ENCODE measurements around the gene ZFYVE21.

ZFYVE21 gene

DNA sequence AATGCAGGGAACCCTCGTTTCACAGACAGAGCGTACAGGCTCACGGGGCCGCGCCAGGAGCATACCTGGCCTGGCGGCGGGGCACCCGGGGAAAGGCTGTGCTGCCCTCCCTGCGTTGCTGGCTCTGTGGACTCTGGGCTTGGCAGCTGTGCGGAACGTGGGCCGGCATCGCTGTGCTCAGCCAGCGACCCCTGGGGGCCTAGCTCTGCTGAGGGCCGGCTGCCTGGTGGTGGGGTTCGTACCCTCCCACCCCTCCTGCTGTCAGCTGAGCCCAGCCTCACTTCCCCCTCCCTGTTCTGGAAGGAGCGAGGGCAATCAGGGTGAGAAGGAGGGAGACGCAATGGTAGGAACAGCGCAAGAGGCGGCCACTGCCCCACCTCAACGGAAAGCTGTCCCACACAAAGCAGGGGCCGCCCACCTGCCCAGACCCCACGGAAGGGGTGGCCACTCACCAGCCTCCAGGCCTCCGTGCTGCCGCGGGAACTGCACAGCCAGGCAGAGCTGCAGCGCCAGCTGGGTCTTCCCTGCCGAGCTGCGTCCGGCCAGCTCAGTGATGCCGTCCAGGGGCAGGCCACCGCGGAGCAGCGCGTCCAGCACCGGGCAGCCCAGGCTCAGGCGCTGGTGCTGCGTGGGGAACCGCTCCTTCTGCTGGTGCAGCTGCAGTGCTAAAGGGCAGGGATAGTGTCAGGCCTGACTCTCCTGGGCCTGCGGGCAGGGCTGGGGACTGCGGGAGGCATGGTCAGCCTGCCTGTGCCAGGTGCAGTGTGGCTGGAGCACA lies 8.9 kb upstream of the ZFYVE21 start:
- H3K4me1 Mint-ChIP-seq (ENCODE audit: low read depth): no peaks in the 10 kb centered on the region
- H3K27me3 Mint-ChIP-seq (ENCODE audit: low read depth): no peaks in the 10 kb centered on the region
- H3K9me3 Mint-ChIP-seq: no peaks in the 10 kb centered on the region
- no peak for DNase-seq (ENCODE audit: low spot score)
- no peak overlapping the region for H3K27ac Mint-ChIP-seq
- no peak overlapping the region for H3K4me3 Mint-ChIP-seq
- H3K36me3 Mint-ChIP-seq (ENCODE audit: low read depth): peaks cover 34% of the 10 kb centered on the region

GRCh38 chr14:103707329-103708263 lies 8.0 kb upstream of the ZFYVE21 start:
- DNase-seq (ENCODE audit: low spot score): no peak
- Mint-ChIP-seq H3K27me3 (ENCODE audit: low read depth) (no peaks in the 10 kb centered on the region), H3K36me3 (ENCODE audit: low read depth) (peaks cover 31% of the 10 kb centered on the region), H3K4me1 (ENCODE audit: low read depth) (no peaks in the 10 kb centered on the region), H3K4me3 (no peak overlapping the region), H3K27ac (peak overlapping the region; percentile 41), H3K9me3 (no peaks in the 10 kb centered on the region)

DNA sequence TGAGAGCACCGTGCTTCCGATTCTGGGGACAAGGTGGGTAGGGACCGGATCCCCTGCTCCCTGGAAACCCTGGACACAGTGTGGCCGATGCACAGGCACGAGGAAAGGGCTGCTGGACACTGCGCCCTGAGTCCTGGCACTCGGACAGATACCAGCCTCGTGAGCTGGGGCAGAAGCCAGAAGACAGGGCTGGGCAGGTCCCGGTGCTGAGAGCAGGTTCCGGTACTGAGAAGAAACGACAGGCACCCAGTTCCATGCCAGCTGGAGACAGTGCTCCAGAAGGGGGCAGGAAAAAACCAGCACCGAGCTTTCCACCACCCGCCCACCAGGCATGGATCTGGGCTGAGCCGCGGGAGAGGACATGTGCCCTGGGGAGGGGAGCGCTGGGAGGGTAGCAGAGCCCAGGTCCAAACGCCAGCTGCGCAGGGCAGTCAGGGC lies 6.8 kb upstream of the ZFYVE21 start:
- Mint-ChIP-seq H3K9me3 (no peaks in the 10 kb centered on the region), H3K4me1 (ENCODE audit: low read depth) (peaks cover 7% of the 10 kb centered on the region), H3K27ac (no peak overlapping the region), H3K4me3 (no peak overlapping the region), H3K36me3 (ENCODE audit: low read depth) (peaks cover 25% of the 10 kb centered on the region), H3K27me3 (ENCODE audit: low read depth) (no peaks in the 10 kb centered on the region)
- DNase-seq (ENCODE audit: low spot score): no peak

- Mint-ChIP-seq H3K27me3 (ENCODE audit: low read depth) (no peaks in the 10 kb centered on the region), H3K9me3 (no peaks in the 10 kb centered on the region), H3K4me3 (no peak overlapping the region), H3K36me3 (ENCODE audit: low read depth) (peaks cover 24% of the 10 kb centered on the region), H3K27ac (no peak overlapping the region), H3K4me1 (ENCODE audit: low read depth) (peaks cover 10% of the 10 kb centered on the region)
- no peak for DNase-seq (ENCODE audit: low spot score)
Observed at GRCh38 chr14:103709814-103710213, 5.8 kb upstream of the ZFYVE21 start.

DNA sequence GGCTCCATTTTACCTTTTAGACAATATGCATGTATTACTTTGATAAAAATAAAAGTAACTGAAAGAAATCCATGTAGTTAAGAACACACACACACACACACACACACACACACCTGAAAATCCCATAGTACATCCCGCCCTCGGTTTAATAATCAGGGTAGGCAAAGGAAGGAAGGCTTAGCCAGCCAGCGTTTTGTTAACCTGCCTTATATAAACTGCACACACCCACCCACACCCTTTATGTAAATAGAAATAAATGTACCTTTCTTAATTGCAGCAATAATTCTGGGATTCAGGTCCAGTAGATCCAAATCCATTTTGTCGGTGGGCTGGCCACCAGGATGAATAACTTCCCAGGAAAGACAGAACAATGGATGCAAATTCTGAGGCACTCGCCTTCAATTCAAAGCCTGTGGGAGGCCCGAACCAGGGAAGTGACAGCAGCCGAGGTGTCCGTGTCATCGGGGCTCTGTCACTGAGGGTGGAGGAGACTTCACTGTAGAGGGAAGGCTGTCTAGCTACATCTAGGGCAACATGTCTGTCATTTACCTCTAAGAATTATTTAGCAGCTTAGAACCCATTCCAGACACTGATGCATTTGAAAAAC lies 4.7 kb upstream of the ZFYVE21 start:
- H3K27me3 Mint-ChIP-seq (ENCODE audit: low read depth): peaks cover 2% of the 10 kb centered on the region
- H3K27ac Mint-ChIP-seq: peak overlapping the region; percentile 5
- no peaks in the 10 kb centered on the region for H3K9me3 Mint-ChIP-seq
- H3K4me3 Mint-ChIP-seq: no peak overlapping the region
- no peak for DNase-seq (ENCODE audit: low spot score)
- H3K36me3 Mint-ChIP-seq (ENCODE audit: low read depth): peaks cover 22% of the 10 kb centered on the region
- peaks cover 10% of the 10 kb centered on the region for H3K4me1 Mint-ChIP-seq (ENCODE audit: low read depth)

DNA sequence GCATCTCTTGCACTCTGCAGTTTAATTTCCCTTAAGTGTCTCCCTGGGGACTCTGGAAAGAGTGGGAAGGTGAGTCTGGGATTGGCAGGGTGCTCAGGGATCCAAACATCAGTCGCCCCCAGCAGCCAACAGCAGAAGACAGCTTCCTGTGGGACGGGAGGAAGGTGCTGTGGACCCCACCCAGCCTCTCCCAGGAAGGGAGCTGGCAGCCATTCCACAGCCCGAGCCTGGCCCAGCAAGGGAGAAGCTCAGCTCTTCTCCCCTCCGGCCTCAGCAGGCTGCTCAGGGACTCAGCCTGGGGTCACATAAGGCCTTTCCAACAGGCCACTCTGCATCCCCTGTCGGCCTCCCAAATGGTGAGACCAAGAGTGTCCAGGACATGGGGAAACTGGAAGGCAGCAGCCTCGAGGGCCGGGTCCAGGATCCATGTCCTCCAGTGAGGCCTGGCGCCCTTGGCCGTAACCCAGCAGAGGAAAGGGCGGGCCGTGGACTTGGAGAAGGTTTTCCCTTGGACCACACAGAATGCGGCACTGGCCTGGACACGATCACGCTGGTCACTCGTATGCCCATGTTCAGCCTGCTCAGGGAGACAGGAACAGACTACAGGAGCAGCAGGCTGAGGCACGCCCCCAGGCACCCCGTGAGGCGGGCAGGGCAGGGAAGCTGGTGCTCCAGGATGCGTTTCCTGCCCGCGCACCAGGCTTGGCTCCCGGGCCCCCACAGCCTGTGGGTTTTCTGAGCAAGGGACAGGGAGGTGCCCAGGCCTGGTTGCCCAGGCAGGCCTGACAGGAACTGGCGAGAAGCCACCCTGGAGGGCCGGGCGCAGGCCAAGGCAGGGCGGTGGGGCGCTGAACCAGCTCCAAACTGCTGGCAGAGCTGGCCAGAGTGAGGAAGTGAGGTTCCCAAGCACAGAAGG lies 3.8 kb upstream of the ZFYVE21 start:
- H3K27ac Mint-ChIP-seq: no peak overlapping the region
- no peak for DNase-seq (ENCODE audit: low spot score)
- H3K27me3 Mint-ChIP-seq (ENCODE audit: low read depth): peaks cover 2% of the 10 kb centered on the region
- no peaks in the 10 kb centered on the region for H3K9me3 Mint-ChIP-seq
- peaks cover 22% of the 10 kb centered on the region for H3K36me3 Mint-ChIP-seq (ENCODE audit: low read depth)
- peaks cover 10% of the 10 kb centered on the region for H3K4me1 Mint-ChIP-seq (ENCODE audit: low read depth)
- H3K4me3 Mint-ChIP-seq: no peak overlapping the region

DNA sequence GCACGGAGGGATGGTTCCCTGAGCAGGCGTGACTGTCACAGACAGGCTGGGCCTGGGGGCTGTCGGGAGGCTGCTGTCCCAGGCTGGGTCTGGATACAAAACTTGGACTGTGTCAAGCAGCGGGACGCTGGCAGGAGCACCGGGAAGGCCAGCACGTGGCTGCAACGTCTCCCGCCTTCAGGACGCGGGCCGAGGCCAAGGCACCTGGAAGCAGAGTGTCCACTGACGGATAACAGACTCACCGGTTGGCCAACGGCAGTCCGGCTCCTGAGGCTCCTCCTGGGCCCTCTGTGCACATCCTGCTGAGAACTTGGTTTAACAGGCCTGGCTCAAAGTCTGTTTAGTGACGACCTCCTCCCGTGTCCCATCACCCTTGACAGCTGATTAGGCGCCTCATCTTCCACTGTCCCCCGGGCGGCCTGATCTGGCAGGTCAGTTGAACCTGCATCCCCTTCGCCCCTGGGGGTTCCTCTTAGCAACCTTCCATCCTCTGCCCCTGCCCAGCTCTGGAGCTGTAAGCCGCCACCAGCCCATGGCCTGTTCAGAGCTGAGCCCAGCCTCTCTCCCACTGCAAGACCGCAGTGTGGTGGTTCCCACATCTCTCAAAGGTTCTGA lies 2.9 kb upstream of the ZFYVE21 start:
- peaks cover 2% of the 10 kb centered on the region for H3K27me3 Mint-ChIP-seq (ENCODE audit: low read depth)
- DNase-seq (ENCODE audit: low spot score): no peak
- peaks cover 16% of the 10 kb centered on the region for H3K4me1 Mint-ChIP-seq (ENCODE audit: low read depth)
- peak overlapping the region; percentile 92 for H3K4me3 Mint-ChIP-seq
- peak overlapping the region; percentile 58 for H3K27ac Mint-ChIP-seq
- no peaks in the 10 kb centered on the region for H3K9me3 Mint-ChIP-seq
- peaks cover 22% of the 10 kb centered on the region for H3K36me3 Mint-ChIP-seq (ENCODE audit: low read depth)

GRCh38 chr14:103713304-103714062 lies 2.1 kb upstream of the ZFYVE21 start:
- H3K36me3 Mint-ChIP-seq (ENCODE audit: low read depth): peaks cover 18% of the 10 kb centered on the region

DNA sequence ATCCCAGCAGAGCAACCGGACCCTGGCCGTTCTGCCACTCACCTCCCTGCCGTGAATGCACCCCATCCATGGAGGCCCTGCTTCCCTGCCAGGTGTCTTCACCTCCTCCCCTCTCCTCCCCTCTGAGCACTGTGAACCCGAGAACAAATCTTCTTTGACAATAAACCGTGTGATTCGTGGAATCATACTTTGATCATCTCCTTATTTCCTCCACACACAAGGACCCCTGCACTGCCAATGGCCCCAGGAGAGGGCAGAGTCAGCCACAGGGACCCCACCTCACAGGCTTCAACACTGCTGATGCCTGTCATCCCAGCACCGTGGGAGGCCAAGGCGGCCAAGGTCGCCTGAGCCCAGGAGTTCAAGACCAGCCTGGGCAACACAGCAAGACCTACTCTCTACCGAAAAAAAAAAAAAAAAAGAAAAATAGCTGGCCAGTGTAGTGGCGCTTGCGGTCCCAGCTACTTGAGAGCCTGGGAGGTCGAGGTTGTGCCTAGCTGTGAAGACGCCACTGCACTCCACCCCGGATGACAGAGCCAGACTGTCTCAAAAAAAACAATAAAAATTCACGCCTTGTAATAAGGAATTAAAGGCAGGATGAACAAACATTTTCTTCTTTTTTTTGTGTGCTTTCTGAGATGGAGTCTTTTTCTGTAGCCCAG lies 1.4 kb upstream of the ZFYVE21 start:
- Mint-ChIP-seq H3K27ac (peak overlapping the region; percentile 82), H3K36me3 (ENCODE audit: low read depth) (peaks cover 15% of the 10 kb centered on the region), H3K9me3 (no peaks in the 10 kb centered on the region), H3K27me3 (ENCODE audit: low read depth) (peaks cover 2% of the 10 kb centered on the region), H3K4me3 (peak overlapping the region; percentile 92), H3K4me1 (ENCODE audit: low read depth) (peaks cover 20% of the 10 kb centered on the region)
- DNase-seq (ENCODE audit: low spot score): no peak

More at GRCh38 chr14:103713304-103714062, 2.1 kb upstream of the ZFYVE21 start:
- H3K9me3 Mint-ChIP-seq: no peaks in the 10 kb centered on the region
- H3K27me3 Mint-ChIP-seq (ENCODE audit: low read depth): peaks cover 2% of the 10 kb centered on the region
- DNase-seq (ENCODE audit: low spot score): no peak
- H3K4me1 Mint-ChIP-seq (ENCODE audit: low read depth): peaks cover 17% of the 10 kb centered on the region
- peak overlapping the region; percentile 92 for H3K4me3 Mint-ChIP-seq
- peak overlapping the region; percentile 71 for H3K27ac Mint-ChIP-seq

DNA sequence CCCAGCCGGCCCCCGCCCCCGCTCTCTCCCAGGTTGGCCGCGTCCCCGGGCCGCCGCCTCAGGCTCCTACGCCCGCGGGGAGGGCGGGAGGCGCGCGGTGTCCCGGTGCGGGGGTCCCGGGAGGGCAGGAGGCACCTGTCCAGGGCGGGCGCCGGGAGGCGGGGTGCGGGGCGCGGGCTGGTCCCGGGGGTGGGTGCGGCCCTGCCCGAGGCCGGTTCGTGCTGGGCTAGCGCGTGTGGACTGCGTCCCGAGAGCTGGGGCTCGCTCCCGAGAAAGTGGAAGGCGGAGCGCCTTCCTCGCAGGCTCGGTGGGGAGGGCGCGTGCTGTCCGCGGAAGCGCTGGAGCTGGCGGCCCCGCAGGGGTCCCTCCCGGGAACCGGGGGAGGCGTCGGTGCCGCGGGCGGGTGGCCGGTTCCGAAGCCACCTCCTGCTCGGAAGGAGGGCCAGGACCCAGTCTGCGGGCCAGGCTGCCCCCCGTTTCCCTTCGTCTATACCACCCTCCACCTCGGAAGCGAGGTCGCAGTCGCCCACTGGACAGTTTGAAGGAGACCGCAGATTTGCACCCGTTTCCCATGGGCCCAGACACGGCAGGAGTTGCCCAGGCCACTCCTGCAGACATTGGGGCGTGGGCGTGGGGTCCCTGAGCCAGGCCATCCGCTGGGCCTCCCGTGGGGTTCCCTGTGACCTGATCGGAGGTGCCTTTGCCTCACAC lies 636 bp downstream of the ZFYVE21 start:
- Mint-ChIP-seq H3K36me3 (ENCODE audit: low read depth) (peaks cover 9% of the 10 kb centered on the region), H3K4me3 (peak overlapping the region; percentile 71), H3K4me1 (ENCODE audit: low read depth) (peaks cover 21% of the 10 kb centered on the region), H3K27ac (peak overlapping the region; percentile 63), H3K27me3 (ENCODE audit: low read depth) (peaks cover 2% of the 10 kb centered on the region), H3K9me3 (no peaks in the 10 kb centered on the region)
- no peak for DNase-seq (ENCODE audit: low spot score)

DNA sequence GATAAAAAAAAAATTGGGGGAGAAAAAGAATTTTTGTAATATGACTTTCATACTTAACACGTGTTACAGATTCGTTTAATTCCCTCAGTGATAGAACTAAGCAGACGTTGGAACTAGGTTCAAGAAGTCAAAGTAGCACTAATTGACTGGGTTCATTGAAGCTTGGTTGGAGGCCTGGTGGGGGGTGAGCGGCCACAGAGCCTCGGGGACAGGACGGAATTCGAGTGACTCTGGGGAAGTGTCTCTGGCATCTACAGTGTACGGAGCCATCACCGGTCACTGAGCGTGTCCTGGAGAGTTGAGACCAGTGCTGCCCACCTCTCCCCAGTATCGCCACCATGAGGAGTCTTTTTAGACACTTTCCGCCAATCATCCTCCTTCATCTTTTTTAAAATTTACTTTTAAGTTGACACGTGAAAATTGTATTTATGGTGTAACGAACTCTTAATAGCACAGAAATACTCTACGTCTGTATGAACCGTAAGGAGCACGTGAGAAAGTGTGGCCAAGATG lies 1.3 kb downstream of the ZFYVE21 start:
- Mint-ChIP-seq H3K4me3 (peak overlapping the region; percentile 71), H3K4me1 (ENCODE audit: low read depth) (peaks cover 21% of the 10 kb centered on the region), H3K9me3 (no peaks in the 10 kb centered on the region), H3K27ac (no peak overlapping the region), H3K36me3 (ENCODE audit: low read depth) (peaks cover 9% of the 10 kb centered on the region), H3K27me3 (ENCODE audit: low read depth) (peaks cover 2% of the 10 kb centered on the region)
- no peak for DNase-seq (ENCODE audit: low spot score)
